Stomach smooth muscle (tissue), 2 donors: ENCODE measurements around the gene DNAJC5G.
"Not testable (repeated sequence)": the region's sequence is repeated elsewhere in the genome, so short reads cannot be mapped to it uniquely, and the experiment has no call there.

Experiments used
- H3K27ac ChIP-seq: one replicate; pipeline ENCODE4 v1.7.0; 2013; ENCODE audit warnings: mild to moderate bottlenecking, low read length, inconsistent platforms
- H3K27me3 ChIP-seq, 2 donors: one replicate each; pipeline ENCODE4 v1.7.0; 2013; ENCODE audit warnings: low read length in 2 of 2; ENCODE audit not compliant: insufficient read depth in 2 of 2, control insufficient read depth in 1 of 2
- H3K36me3 ChIP-seq, 2 donors: one replicate each; pipeline ENCODE4 v1.7.0; 2013; ENCODE audit warnings: low read length in 2 of 2; ENCODE audit not compliant: control insufficient read depth in 2 of 2, insufficient read depth in 2 of 2
- H3K4me1 ChIP-seq: one replicate; pipeline ENCODE4 v1.7.0; 2013; ENCODE audit warnings: low read length; ENCODE audit not compliant: control insufficient read depth, insufficient read depth
- H3K4me3 ChIP-seq, 2 donors: one replicate each; pipeline ENCODE4 v1.7.0; 2013; ENCODE audit warnings: low read length in 2 of 2
- H3K9ac ChIP-seq, 2 donors: one replicate each; pipeline ENCODE4 v1.7.0; 2013; ENCODE audit warnings: low read length in 2 of 2, mild to moderate bottlenecking in 1 of 2
- H3K9me3 ChIP-seq, 2 donors: one replicate each; pipeline ENCODE4 v1.7.0; 2013; ENCODE audit warnings: low read length in 2 of 2; ENCODE audit not compliant: control insufficient read depth in 2 of 2
- donor health status: healthy.
- donor health status: Pancreatic carcinoma.

The DNAJC5G gene

DNA sequence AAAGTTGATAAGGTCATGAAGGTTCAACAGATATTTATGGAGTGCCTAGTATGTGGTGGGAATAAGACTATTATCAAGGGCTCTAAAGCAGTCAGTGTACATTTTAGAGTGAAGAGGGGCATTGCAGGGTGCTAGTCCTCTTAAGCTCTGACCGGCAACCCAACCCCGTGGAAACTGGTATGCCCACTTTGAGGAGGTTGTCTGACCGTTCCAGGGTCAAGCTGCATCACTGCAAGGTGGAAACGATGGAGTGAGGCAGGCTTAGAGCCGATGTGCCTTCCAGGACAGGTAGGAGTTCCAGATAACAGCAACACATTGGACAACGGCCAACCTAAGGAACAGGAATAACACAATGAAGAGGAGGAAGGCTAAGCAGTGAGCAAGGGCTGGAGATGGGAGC lies 34.4 kb downstream of the DNAJC5G start:
- no peak overlapping the region for H3K4me3 ChIP-seq
- no peaks in the 10 kb centered on the region for H3K9me3 ChIP-seq
- peaks cover 38% of the 10 kb centered on the region in 2 donors for H3K27me3 ChIP-seq
- H3K36me3 ChIP-seq: peaks cover 9 to 16% of the 10 kb centered on the region in 2 donors
- H3K4me1 ChIP-seq: peaks cover 19% of the 10 kb centered on the region
- H3K27ac ChIP-seq: no peak overlapping the region
- H3K9ac ChIP-seq: no peak overlapping the region

DNA sequence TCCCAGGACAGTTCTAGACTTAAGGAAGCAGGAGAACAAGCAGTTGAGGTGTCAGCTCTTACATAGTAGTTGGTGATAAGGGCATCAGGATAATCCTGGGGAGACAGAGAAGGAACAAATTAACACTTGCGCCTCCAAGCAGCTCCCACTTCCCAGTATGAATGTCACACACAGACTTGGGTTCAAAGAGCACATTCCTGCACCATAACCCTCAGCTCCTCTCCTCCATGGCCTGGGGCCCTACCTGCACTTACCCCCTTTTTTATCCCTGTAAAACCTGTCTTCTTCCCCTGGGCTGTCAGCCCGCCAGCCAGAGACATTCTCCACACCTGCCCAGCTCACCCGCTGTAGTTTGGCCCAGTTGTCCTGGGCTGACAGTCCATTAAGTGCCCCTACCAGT lies 36.9 kb downstream of the DNAJC5G start:
- peaks cover 12% of the 10 kb centered on the region for H3K4me1 ChIP-seq
- peaks cover 16% of the 10 kb centered on the region in 2 donors for H3K27me3 ChIP-seq
- no peaks in the 10 kb centered on the region for H3K9me3 ChIP-seq
- no peak overlapping the region for H3K9ac ChIP-seq
- H3K36me3 ChIP-seq: peaks cover 9 to 16% of the 10 kb centered on the region in 2 donors
- H3K4me3 ChIP-seq: no peak overlapping the region
- H3K27ac ChIP-seq: no peak overlapping the region

GRCh38 chr2:27313882-27314645 lies 38.8 kb downstream of the DNAJC5G start:
- H3K9me3 ChIP-seq: no peaks in the 10 kb centered on the region
- H3K9ac ChIP-seq: no peak overlapping the region
- no peaks in the 10 kb centered on the region for H3K4me1 ChIP-seq
- peaks cover 9 to 14% of the 10 kb centered on the region in 2 donors for H3K36me3 ChIP-seq
- H3K4me3 ChIP-seq: no peak overlapping the region
- peaks cover 0 to 3% of the 10 kb centered on the region in 2 donors for H3K27me3 ChIP-seq
- H3K27ac ChIP-seq: no peak overlapping the region

DNA sequence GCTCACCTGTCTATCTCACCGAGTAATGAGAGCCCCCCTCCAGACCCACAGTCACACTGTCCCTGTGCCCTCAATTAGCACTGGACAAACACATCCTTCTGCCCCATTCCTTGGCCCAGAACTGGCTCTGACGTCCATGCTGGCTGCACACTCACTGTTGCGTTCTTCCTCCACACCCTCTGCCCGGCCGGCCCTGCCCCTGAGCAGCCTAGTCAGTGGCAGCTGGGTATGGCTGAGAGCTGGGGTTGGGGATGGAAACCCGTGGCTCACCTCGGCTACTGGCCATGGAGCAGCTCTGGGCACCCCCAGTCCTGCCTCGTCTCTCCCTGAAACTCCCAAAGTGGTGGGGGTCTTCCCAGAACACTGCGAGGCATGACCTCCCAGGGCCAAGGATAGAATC lies 39.5 kb downstream of the DNAJC5G start:
- H3K27me3 ChIP-seq: peaks cover 0 to 2% of the 10 kb centered on the region in 2 donors
- H3K4me3 ChIP-seq: no peak overlapping the region
- H3K9ac ChIP-seq: no peak overlapping the region
- no peaks in the 10 kb centered on the region for H3K9me3 ChIP-seq
- H3K4me1 ChIP-seq: no peaks in the 10 kb centered on the region
- peaks cover 5 to 13% of the 10 kb centered on the region in 2 donors for H3K36me3 ChIP-seq
- no peak overlapping the region for H3K27ac ChIP-seq

- Histone ChIP-seq H3K9me3 (no peaks in the 10 kb centered on the region), H3K36me3 (peaks cover 3 to 11% of the 10 kb centered on the region in 2 donors), H3K4me1 (no peaks in the 10 kb centered on the region), H3K4me3 (no peak overlapping the region), H3K9ac (no peak overlapping the region), H3K27ac (no peak overlapping the region), H3K27me3 (no peaks in the 10 kb centered on the region)
Measured at GRCh38 chr2:27315122-27315521, 39.9 kb downstream of the DNAJC5G start.

GRCh38 chr2:27316655-27317412 lies 41.6 kb downstream of the DNAJC5G start:
- H3K36me3 ChIP-seq: peaks cover 0 to 4% of the 10 kb centered on the region in 2 donors
- H3K9ac ChIP-seq: no peak overlapping the region
- H3K27ac ChIP-seq: no peak overlapping the region
- no peak overlapping the region for H3K4me3 ChIP-seq
- H3K9me3 ChIP-seq: no peaks in the 10 kb centered on the region
- peaks cover 7% of the 10 kb centered on the region for H3K4me1 ChIP-seq
- H3K27me3 ChIP-seq: no peaks in the 10 kb centered on the region

- not testable (repeated sequence) for H3K9ac ChIP-seq, H3K27me3 ChIP-seq, H3K36me3 ChIP-seq, H3K4me3 ChIP-seq, H3K9me3 ChIP-seq, H3K27ac ChIP-seq
- peaks cover 18% of the 10 kb centered on the region for H3K4me1 ChIP-seq
Measured at GRCh38 chr2:27319839-27320238, 44.6 kb downstream of the DNAJC5G start.

DNA sequence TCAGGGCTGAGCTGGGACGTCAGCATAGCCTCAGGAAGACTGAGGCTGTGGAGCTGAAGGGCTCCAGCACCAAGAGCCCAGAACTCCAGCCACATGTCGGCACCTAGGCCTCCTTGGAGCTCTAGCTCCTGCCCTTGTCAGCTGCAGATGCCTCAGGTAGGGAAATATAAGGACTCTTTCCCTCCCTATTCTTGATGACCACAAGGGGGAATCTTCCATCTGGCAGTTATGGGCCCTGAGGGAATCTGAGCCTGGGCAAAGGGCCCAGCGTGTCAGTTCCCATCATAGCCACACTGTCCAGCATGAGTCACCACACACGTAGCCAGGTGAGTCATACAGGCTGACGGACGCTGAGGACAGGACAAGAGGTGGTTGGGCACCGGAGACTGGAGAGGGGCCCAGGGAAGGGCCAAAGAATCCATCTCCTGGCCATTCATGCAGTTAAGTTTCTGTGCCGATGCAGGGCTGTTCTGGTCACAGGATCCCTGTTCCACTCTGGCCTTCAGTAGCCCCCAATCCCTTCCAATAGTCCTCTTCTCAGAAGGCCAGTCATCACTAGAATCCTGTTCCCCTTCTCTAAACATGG lies 45.8 kb downstream of the DNAJC5G start:
- H3K4me1 ChIP-seq: peaks cover 18% of the 10 kb centered on the region
- no peak overlapping the region for H3K27ac ChIP-seq
- peaks cover 0 to under 1% of the 10 kb centered on the region in 2 donors for H3K36me3 ChIP-seq
- no peak overlapping the region for H3K9ac ChIP-seq
- no peaks in the 10 kb centered on the region for H3K27me3 ChIP-seq
- no peak overlapping the region for H3K4me3 ChIP-seq
- no peaks in the 10 kb centered on the region for H3K9me3 ChIP-seq

GRCh38 chr2:27322301-27322765 lies 47.1 kb downstream of the DNAJC5G start:
- H3K4me1 ChIP-seq: peaks cover 18% of the 10 kb centered on the region
- no peaks in the 10 kb centered on the region for H3K9me3 ChIP-seq
- H3K36me3 ChIP-seq: peaks cover 11 to 12% of the 10 kb centered on the region in 2 donors
- no peaks in the 10 kb centered on the region for H3K27me3 ChIP-seq
- H3K4me3 ChIP-seq: peak overlapping the region; percentile 85 to 98
- H3K27ac ChIP-seq: peak overlapping the region; percentile 98
- H3K9ac ChIP-seq: peak overlapping the region; percentile 95 to 97

GRCh38 chr2:27322766-27323595 lies 47.7 kb downstream of the DNAJC5G start, which contains the start of gene MPV17:
Gene MPV17 (minus strand): TSS chr2:27323097. CDS start chr2:27322517, 580 bp downstream.
- peak within 1 kb of the TSS; percentile 98 for H3K27ac ChIP-seq
- peak within 1 kb of the TSS; percentile 95 to 97 for H3K9ac ChIP-seq
- peaks cover 13 to 16% of the 10 kb centered on the region in 2 donors for H3K36me3 ChIP-seq
- H3K9me3 ChIP-seq: no peaks in the 10 kb centered on the region
- peak within 1 kb of the TSS; percentile 85 to 98 for H3K4me3 ChIP-seq
- H3K4me1 ChIP-seq: peaks cover 18% of the 10 kb centered on the region
- no peaks in the 10 kb centered on the region for H3K27me3 ChIP-seq
